ENCODE results near the gene CDCA3. TPM values are rescaled to one million over a fixed set of nuclear protein-coding genes. Genes with fewer than 3 reads are reported as not detected.

The CDCA3 gene
- total and polyA plus RNA-seq, 2 donors (not counting 1 experiment from before 2014, with no cell fraction given) = 1.6 to 2.3 TPM

GRCh38 chr12:6825398-6826124, 25.5 kb downstream of the CDCA3 start:
- Histone ChIP-seq H3K9me3 (ENCODE audit: control extremely low read depth in 1 of 3, control insufficient read depth in 2 of 3, insufficient read depth in 1 of 3, low read length in 2 of 3) (peaks cover 0 to 13% (median 0%) of the 10 kb centered on the region in 3 donors), H3K27ac (ENCODE audit: low read length in 2 of 2) (no peak overlapping the region), H3K36me3 (replicated peaks in 1 of 2; ENCODE audit: control extremely low read depth in 1 of 2, control insufficient read depth in 1 of 2, extremely low read depth in 1 of 2, insufficient read depth in 2 of 2, low read length in 1 of 2) (no peaks in the 10 kb centered on the region), H4K20me1 (ENCODE audit: control insufficient read depth, insufficient read depth, low read length, poor library complexity, severe bottlenecking) (peaks cover 11% of the 10 kb centered on the region), H3K4me2 (replicated peaks; ENCODE audit: low read depth, low read length, poor library complexity, severe bottlenecking) (no peak overlapping the region), H3K4me1 (ENCODE audit: control insufficient read depth in 2 of 2, insufficient read depth in 2 of 2, low read length in 2 of 2) (peaks cover 37 to 40% of the 10 kb centered on the region in 2 donors), H3K9ac (ENCODE audit: low read length) (no peak overlapping the region), H3K79me2 (ENCODE audit: control insufficient read depth, insufficient read depth, low read length) (no peaks in the 10 kb centered on the region), H3K4me3 (ENCODE audit: control extremely low read depth in 1 of 5, extremely low read depth in 1 of 5, insufficient read depth in 1 of 5, low read depth in 2 of 5, low read length in 4 of 5) (no peak overlapping the region), H3K27me3 (replicated peaks in 1 of 4; ENCODE audit: control extremely low read depth in 1 of 4, control insufficient read depth in 3 of 4, insufficient read depth in 4 of 4, low read length in 3 of 4) (peaks cover 0 to 82% (median 41%) of the 10 kb centered on the region in 4 experiments), H2AFZ (ENCODE audit: insufficient read depth, low read depth, low read length, poor library complexity, severe bottlenecking) (no peak overlapping the region)
- H3K27ac Mint-ChIP-seq = no peak overlapping the region
- peak; percentile 80 for DNase-seq
- TF ChIP-seq CTCF (IDR thresholded peaks at IDR 0.05) (peak; percentile 86), EZH2 (IDR thresholded peaks at IDR 0.05; ENCODE audit: borderline replicate concordance, insufficient read depth, low read depth, low read length, poor library complexity, severe bottlenecking) (no peak)
- POLR2A ChIA-PET = no interaction called here
- H3K9me3 Mint-ChIP-seq (ENCODE audit: insufficient read depth) = no peaks in the 10 kb centered on the region
- H3K4me1 Mint-ChIP-seq = peaks cover 31% of the 10 kb centered on the region
- H3K4me3 Mint-ChIP-seq = no peak overlapping the region
- H3K27me3 Mint-ChIP-seq = peaks cover 78% of the 10 kb centered on the region
- intact Hi-C loops (cut with micrococcal nuclease) = loop anchor here (1.0 to 2.0 kb wide), 3 partner anchors 72 to 263 kb away; partner anchors contain the start of gene MLF2
- CTCF ChIA-PET = interaction anchor here (1.1 to 6.2 kb wide), 10 partner anchors 8 to 275 kb away, joined by 3 to 33 read pairs (median 6); partner anchors contain the start of genes CDCA3, MLF2 and USP5
- 33% methylated on average over 15 of the region's 19 CpGs for WGBS (ENCODE audit: insufficient coverage)
- peak; percentile 66 for ATAC-seq (ENCODE audit: low read depth)

- Mint-ChIP-seq H3K27ac (no peak overlapping the region), H3K27me3 (peaks cover 75% of the 10 kb centered on the region), H3K4me1 (peaks cover 31% of the 10 kb centered on the region), H3K9me3 (ENCODE audit: insufficient read depth) (no peaks in the 10 kb centered on the region), H3K4me3 (no peak overlapping the region)
- H4K20me1 ChIP-seq (ENCODE audit: control insufficient read depth, insufficient read depth, low read length, poor library complexity, severe bottlenecking) = peaks cover 11% of the 10 kb centered on the region
- no peak for ATAC-seq (ENCODE audit: low read depth)
- WGBS (ENCODE audit: insufficient coverage) = 85% methylated on average over 11 of the region's 12 CpGs
- H3K9ac ChIP-seq (ENCODE audit: low read length) = no peak overlapping the region
- DNase-seq = no peak
- H2AFZ ChIP-seq (ENCODE audit: insufficient read depth, low read depth, low read length, poor library complexity, severe bottlenecking) = no peak overlapping the region
- no peaks in the 10 kb centered on the region for H3K79me2 ChIP-seq (ENCODE audit: control insufficient read depth, insufficient read depth, low read length)
- intact Hi-C loops (cut with micrococcal nuclease) = loop anchor here (1.0 to 2.0 kb wide), 3 partner anchors 72 to 262 kb away; partner anchors contain the start of gene MLF2
- H3K27ac ChIP-seq (ENCODE audit: low read length in 2 of 2) = no peak overlapping the region
- peaks cover 0 to 13% (median 0%) of the 10 kb centered on the region in 3 donors for H3K9me3 ChIP-seq (ENCODE audit: control extremely low read depth in 1 of 3, control insufficient read depth in 2 of 3, insufficient read depth in 1 of 3, low read length in 2 of 3)
- peaks cover 37 to 40% of the 10 kb centered on the region in 2 donors for H3K4me1 ChIP-seq (ENCODE audit: control insufficient read depth in 2 of 2, insufficient read depth in 2 of 2, low read length in 2 of 2)
- H3K4me2 ChIP-seq (replicated peaks; ENCODE audit: low read depth, low read length, poor library complexity, severe bottlenecking) = no peak overlapping the region
- POLR2A ChIA-PET = no interaction called here
- CTCF ChIA-PET = interaction anchor here (1.1 to 6.2 kb wide), 10 partner anchors 8 to 274 kb away, joined by 3 to 33 read pairs (median 6); partner anchors contain the start of genes CDCA3, MLF2 and USP5
- no peaks in the 10 kb centered on the region for H3K36me3 ChIP-seq (replicated peaks in 1 of 2; ENCODE audit: control extremely low read depth in 1 of 2, control insufficient read depth in 1 of 2, extremely low read depth in 1 of 2, insufficient read depth in 2 of 2, low read length in 1 of 2)
- peaks cover 0 to 84% (median 38%) of the 10 kb centered on the region in 4 experiments for H3K27me3 ChIP-seq (replicated peaks in 1 of 4; ENCODE audit: control extremely low read depth in 1 of 4, control insufficient read depth in 3 of 4, insufficient read depth in 4 of 4, low read length in 3 of 4)
- TF ChIP-seq EZH2 (IDR thresholded peaks at IDR 0.05; ENCODE audit: borderline replicate concordance, insufficient read depth, low read depth, low read length, poor library complexity, severe bottlenecking) = no peak
- TF ChIP-seq CTCF (IDR thresholded peaks at IDR 0.05) = no peak
- H3K4me3 ChIP-seq (ENCODE audit: control extremely low read depth in 1 of 5, extremely low read depth in 1 of 5, insufficient read depth in 1 of 5, low read depth in 2 of 5, low read length in 4 of 5) = no peak overlapping the region
These were observed 26.1 kb downstream of the CDCA3 start for GRCh38 chr12:6824901-6825381.

All from B cell (primary cell).